HepG2 (cell line): ENCODE measurements around the gene CGGBP1. TPM values are rescaled to one million over a fixed set of nuclear protein-coding genes. Genes with fewer than 3 reads are reported as not detected.

Experiments
- ATAC-seq: fragments of 200-7000 bp; cut with Tn5 transposase; 3 replicates; pipeline ENCODE4 v1.9.1; 2020; ENCODE audit warnings: mild to moderate bottlenecking, moderate library complexity
- BruUV-seq: library from RNA; stranded (reverse); fragments of 400-500 nt; replicated peaks from 2 replicates; lab custom pipeline; 2021; lab: Mats Ljungman, UMichigan
- CTCF ChIA-PET: fragments of 300-600 bp; formaldehyde crosslinking; extraction: SDS; loops from one replicate; lab custom pipeline; 2021; ENCODE audit warnings: low total read pairs, inconsistent platforms, low intra/inter-chr PET ratio; lab: Yijun Ruan, JAX
- POLR2A ChIA-PET: fragments of 350-600 bp; sonication (Branson Sonifier 250); formaldehyde crosslinking; loops from one replicate; lab custom pipeline; 2020; ENCODE audit warnings: antibody characterized with exemption, inconsistent platforms; lab: Yijun Ruan, JAX
- DNase-seq: peaks from one replicate; pipeline ENCODE4 v3.0.0-alpha.2; 2015; ENCODE audit warnings: low spot score
- FAIRE-seq: peaks from 3 replicates; lab custom pipeline; 2011; peaks lifted over from hg19 to GRCh38; lab: Jason Lieb, UNC
- H2AFZ ChIP-seq: one replicate; pipeline ENCODE4 v1.6.1; 2011; ENCODE audit warnings: low read length, inconsistent platforms
- H3K27ac ChIP-seq: fragments of 300-600 bp; 3 replicates; pipeline ENCODE4 v1.8.0; 2011; ENCODE audit warnings: mixed run types, mild to moderate bottlenecking, mixed read lengths, low read length, inconsistent platforms; ENCODE audit not compliant: insufficient read depth; ENCODE audit errors: extremely low read length
- H3K27me3 ChIP-seq, 2 experiments: fragments of 200-600 bp in 1 of 2; 2 replicates in 1 of 2; 3 replicates in 1 of 2; pipeline versions ENCODE4 v1.6.0 to v1.8.0; 2011; ENCODE audit warnings: low read length in 2 of 2, mild to moderate bottlenecking in 2 of 2, moderate library complexity in 2 of 2, inconsistent platforms in 1 of 2; ENCODE audit not compliant: insufficient read depth in 2 of 2, control insufficient read depth in 1 of 2
- H3K36me3 ChIP-seq, 2 experiments: fragments of 200-600 bp in 1 of 2; replicated peaks in 1 of 2; 2 replicates in 1 of 2; 3 replicates in 1 of 2; pipeline versions ENCODE4 v1.5.1 to v1.8.0; 2011; ENCODE audit warnings: low read length in 2 of 2, inconsistent platforms in 1 of 2; ENCODE audit not compliant: insufficient read depth in 2 of 2, control insufficient read depth in 1 of 2
- H3K4me1 ChIP-seq: 2 replicates; pipeline ENCODE4 v1.5.1; 2012; ENCODE audit warnings: low read length, inconsistent platforms; ENCODE audit not compliant: insufficient read depth
- H3K4me2 ChIP-seq: 2 replicates; pipeline ENCODE4 v1.6.0; 2011; ENCODE audit warnings: low read depth, low read length, inconsistent platforms
- H3K4me3 ChIP-seq, 3 experiments: fragments of 200-600 bp in 1 of 3; sonication (generic), shearing (Covaris generic) in 1 of 3; replicated peaks in 1 of 3; 2 replicates each; pipeline ENCODE4 v1.5.1; 2011 to 2016; ENCODE audit warnings: low read length in 3 of 3, inconsistent platforms in 2 of 3, low read depth in 2 of 3, mild to moderate bottlenecking in 2 of 3, control low read depth in 1 of 3, mixed read lengths in 1 of 3; ENCODE audit not compliant: insufficient read depth in 1 of 3
- H3K79me2 ChIP-seq: one replicate; pipeline ENCODE4 v1.6.1; 2011; ENCODE audit warnings: low read length, inconsistent platforms; ENCODE audit not compliant: insufficient read depth
- H3K9ac ChIP-seq: 2 replicates; pipeline ENCODE4 v1.6.0; 2011; ENCODE audit warnings: mild to moderate bottlenecking, low read depth, low read length, inconsistent platforms; ENCODE audit not compliant: insufficient read depth
- H3K9me3 ChIP-seq: 2 replicates; pipeline ENCODE4 v1.5.1; 2012; ENCODE audit warnings: mild to moderate bottlenecking, low read length
- H4K20me1 ChIP-seq: 2 replicates; pipeline ENCODE4 v1.6.0; 2011; ENCODE audit warnings: inconsistent platforms, mild to moderate bottlenecking, low read length, moderate library complexity; ENCODE audit not compliant: insufficient read depth
- ATF2 ChIP-seq: sonication (generic); formaldehyde crosslinking; IDR thresholded peaks from 2 replicates; pipeline ENCODE4 v1.4.0; 2020; ENCODE audit warnings: missing genetic modification reagents
- KLF11 ChIP-seq: IDR thresholded peaks from 2 replicates; pipeline ENCODE4 v1.6.1; 2016; ENCODE audit warnings: missing compliant biosample characterization
- MAFG ChIP-seq: sonication (generic); formaldehyde crosslinking; IDR thresholded peaks from 2 replicates; pipeline ENCODE4 v1.5.1; 2020; ENCODE audit warnings: mild to moderate bottlenecking, missing genetic modification reagents
- ONECUT2 ChIP-seq: sonication (generic); formaldehyde crosslinking; IDR thresholded peaks from 2 replicates; pipeline ENCODE4 v1.4.0; 2020; ENCODE audit warnings: missing genetic modification reagents
- SMYD3 ChIP-seq: sonication (generic); formaldehyde crosslinking; IDR thresholded peaks from 2 replicates; pipeline ENCODE4 v1.8.1; 2023; ENCODE audit warnings: mild to moderate bottlenecking, missing genetic modification reagents
- ZFP36 ChIP-seq: fragments of 150-350 bp; IDR thresholded peaks from 2 replicates; pipeline ENCODE4 v1.6.1; 2018; ENCODE audit warnings: borderline replicate concordance, low read length, low read depth; ENCODE audit not compliant: partially characterized antibody
- ZFP36L2 ChIP-seq: sonication (generic); formaldehyde crosslinking; IDR thresholded peaks from 2 replicates; pipeline ENCODE4 v1.4.0; 2020; ENCODE audit warnings: missing genetic modification reagents
- ZNF597 ChIP-seq: sonication (generic); formaldehyde crosslinking; IDR thresholded peaks from 2 replicates; pipeline ENCODE4 v1.5.0; 2020; ENCODE audit warnings: missing genetic modification reagents
- ZNF644 ChIP-seq: IDR thresholded peaks from 2 replicates; pipeline ENCODE4 v1.6.1; 2016; ENCODE audit warnings: low read depth
- WGBS: methylation state at CpG from one replicate; pipeline ENCODE4 v1.1.6; 2017; ENCODE audit warnings: low lambda C conversion rate; 5-methylcytosine and 5-hydroxymethylcytosine counted together
- in situ Hi-C: cut with HindIII; loops from 2 replicates; pipeline ENCODE4 v1.10.0; 2017; ENCODE audit warnings: low pct_unique_long_range_greater_than_20kb; ENCODE audit not compliant: extremely low pct_ligation_motif_present
- intact Hi-C: fragments of 100-400 bp; cut with micrococcal nuclease; formaldehyde crosslinking; loops from one replicate; pipeline ENCODE4 v1.10.0; 2022; ENCODE audit not compliant: unreplicated experiment
- polyA plus RNA-seq, 8 experiments: library from polyadenylated mRNA; depleted of rRNA in 3 of 8; stranded (reverse) in 7 of 8; unstranded in 1 of 8; fragments of >200 nt; fragmentation: Illumina TruSeq in 4 of 8; extraction: Trizol in 4 of 8; gene quantifications; 2 replicates each; pipeline versions ENCODE4 v1.2.1 to v1.2.3, GENCODE V29; 2011 to 2016; ENCODE audit warnings: low read depth in 4 of 8, missing spikeins in 1 of 8, mixed read lengths in 1 of 8; ENCODE audit not compliant: insufficient read depth in 1 of 8
- total RNA-seq, 5 experiments: library from RNA; depleted of rRNA; stranded (reverse); fragments of >200 nt; fragmentation: Illumina TruSeq; extraction: Trizol; gene quantifications; 2 replicates each; pipeline ENCODE4 v1.2.3, GENCODE V29; 2016; ENCODE audit warnings: low read depth in 1 of 5
- TF ChIP-seq, protein P1 (sequence below): sonication (generic); formaldehyde crosslinking; IDR thresholded peaks from 2 replicates; pipeline ENCODE4 v1.4.0; 2020; ENCODE audit warnings: mild to moderate bottlenecking, missing genetic modification reagents

CGGBP1 gene
- total and polyA plus RNA-seq, 2 of the 13 experiments (the other 11 are each of a cell fraction or from before 2014, with no cell fraction given) = 38.9 to 47.0 TPM

DNA sequence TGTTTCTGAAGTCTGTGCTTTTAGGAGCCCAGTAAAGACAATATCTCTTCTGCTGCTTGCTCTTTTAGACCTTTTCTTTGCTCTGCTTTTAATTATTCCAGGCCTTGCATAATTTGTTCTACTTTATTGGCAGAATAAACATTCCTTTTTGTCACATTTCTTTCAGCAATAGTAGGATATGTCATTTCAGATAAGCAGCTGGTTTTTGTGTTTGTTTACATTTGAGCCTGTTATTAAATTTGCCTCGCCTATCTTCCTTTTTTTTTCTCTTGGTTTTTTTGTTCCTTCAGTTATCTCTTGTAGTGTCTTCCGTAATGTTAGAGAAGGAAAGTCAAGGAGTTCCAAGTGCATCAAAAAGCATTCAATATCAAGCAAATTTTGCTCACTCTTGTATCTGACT is 16.7 kb upstream of the CGGBP1 start:
- no peak overlapping the region for H3K4me2 ChIP-seq
- BruUV-seq = no TSS peak
- H2AFZ ChIP-seq = no peak overlapping the region
- ChIA-PET CTCF (no interaction called here), POLR2A (no interaction called here)
- no peak overlapping the region for H3K4me3 ChIP-seq
- DNase-seq = no peak
- 100% methylated on average over 2 of the region's 2 CpGs for WGBS
- intact Hi-C loops = no loop called here
- H3K79me2 ChIP-seq = peaks cover 51% of the 10 kb centered on the region
- H4K20me1 ChIP-seq = no peaks in the 10 kb centered on the region; the same call in 1 of the 2 replicates
- no peak overlapping the region for H3K27ac ChIP-seq
- no peaks in the 10 kb centered on the region for H3K27me3 ChIP-seq
- no peaks in the 10 kb centered on the region for H3K9me3 ChIP-seq
- in situ Hi-C loops = no loop called here
- no peaks in the 10 kb centered on the region for H3K36me3 ChIP-seq
- peaks cover 9% of the 10 kb centered on the region; the same call in 1 of the 2 replicates for H3K4me1 ChIP-seq
- no peak overlapping the region for H3K9ac ChIP-seq
- TF ChIP-seq ONECUT2 (CRISPR knock-in tag) (no peak), ZNF644 (no peak), KLF11 (CRISPR knock-in tag) (no peak), ZFP36 (no peak), ZFP36L2 (no peak), SMYD3 (no peak), MAFG (CRISPR knock-in tag) (no peak), ATF2 (CRISPR knock-in tag) (no peak), ZNF597 (CRISPR knock-in tag) (no peak)
- TF ChIP-seq, protein P1, sequence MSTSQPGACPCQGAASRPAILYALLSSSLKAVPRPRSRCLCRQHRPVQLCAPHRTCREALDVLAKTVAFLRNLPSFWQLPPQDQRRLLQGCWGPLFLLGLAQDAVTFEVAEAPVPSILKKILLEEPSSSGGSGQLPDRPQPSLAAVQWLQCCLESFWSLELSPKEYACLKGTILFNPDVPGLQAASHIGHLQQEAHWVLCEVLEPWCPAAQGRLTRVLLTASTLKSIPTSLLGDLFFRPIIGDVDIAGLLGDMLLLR (CRISPR knock-in tag) = no peak
- no peak for FAIRE-seq
- ATAC-seq = no peak
